Islet of Langerhans (tissue), 1 donor: ENCODE data around the gene TMEM143.

Experiments used
- FAIRE-seq: peaks from one replicate; lab custom pipeline; 2011; peaks lifted over from hg19 to GRCh38; lab: Jason Lieb, UNC

Gene TMEM143

GRCh38 chr19:48359123-48359522, 4.6 kb downstream of the TMEM143 start:
- FAIRE-seq = no peak

GRCh38 chr19:48355365-48355954, 8.3 kb downstream of the TMEM143 start:
- no peak for FAIRE-seq

- FAIRE-seq = no peak
Measured at GRCh38 chr19:48354332-48354992, 9.3 kb downstream of the TMEM143 start.

- FAIRE-seq = no peak
Measured at GRCh38 chr19:48353677-48354076, 10.1 kb downstream of the TMEM143 start.

GRCh38 chr19:48351341-48351752, 12.4 kb downstream of the TMEM143 start:
- no peak for FAIRE-seq

- FAIRE-seq = no peak
Measured at GRCh38 chr19:48350856-48351255, 12.9 kb downstream of the TMEM143 start.

- no peak for FAIRE-seq
Measured at GRCh38 chr19:48348737-48349136, 15.0 kb downstream of the TMEM143 start.

- no peak for FAIRE-seq
Measured at GRCh38 chr19:48348045-48348444, 15.7 kb downstream of the TMEM143 start.

- no peak for FAIRE-seq
Measured at GRCh38 chr19:48346191-48346590, 17.5 kb downstream of the TMEM143 start.

- no peak for FAIRE-seq
Measured at GRCh38 chr19:48344892-48345291, 18.8 kb downstream of the TMEM143 start.

- FAIRE-seq = no peak
Measured at GRCh38 chr19:48342841-48343540, 20.7 kb downstream of the TMEM143 start.

- FAIRE-seq = no peak
Measured at GRCh38 chr19:48342414-48342738, 21.4 kb downstream of the TMEM143 start.

- FAIRE-seq = no peak
Measured at GRCh38 chr19:48341515-48342413, 22.0 kb downstream of the TMEM143 start.

GRCh38 chr19:48340995-48341394, 22.7 kb downstream of the TMEM143 start:
- FAIRE-seq = no peak

- no peak for FAIRE-seq
Measured at GRCh38 chr19:48338802-48339503, 24.8 kb downstream of the TMEM143 start.

- FAIRE-seq = no peak
Measured at GRCh38 chr19:48338253-48338755, 25.4 kb downstream of the TMEM143 start.

GRCh38 chr19:48333467-48334384, 30.0 kb downstream of the TMEM143 start:
- no peak for FAIRE-seq

GRCh38 chr19:48332662-48333466, 30.9 kb downstream of the TMEM143 start:
- FAIRE-seq = peak; percentile 83

- no peak for FAIRE-seq
Measured at GRCh38 chr19:48332351-48332661, 31.4 kb downstream of the TMEM143 start.
